Suprapubic skin (tissue), 4 donors: ENCODE data around the gene P3R3URF.

Experiments
- CTCF ChIP-seq, 2 donors: fragments of 200-600 bp in 1 of 2; fragments of 450-650 bp in 1 of 2; sonication (generic) in 1 of 2; IDR thresholded peaks; one replicate each; pipeline ENCODE4 v1.5.1; 2016 to 2019; ENCODE audit warnings: antibody characterized with exemption in 2 of 2, mild to moderate bottlenecking in 1 of 2, moderate library complexity in 1 of 2
- POLR2A ChIP-seq, 2 donors: fragments of 450-650 bp; IDR thresholded peaks; one replicate each; pipeline ENCODE4 v1.6.1; 2017; ENCODE audit warnings: antibody characterized with exemption in 2 of 2, mild to moderate bottlenecking in 2 of 2, moderate library complexity in 2 of 2
- POLR2AphosphoS5 ChIP-seq, 3 donors: sonication (generic); formaldehyde crosslinking; IDR thresholded peaks; one replicate each; pipeline ENCODE4 v1.6.1; 2017; ENCODE audit warnings: antibody characterized with exemption in 3 of 3

- TF ChIP-seq POLR2A (IDR thresholded peaks at IDR 0.05): no peak
- TF ChIP-seq CTCF (IDR thresholded peaks at IDR 0.05): no peak
- TF ChIP-seq POLR2AphosphoS5 (IDR thresholded peaks at IDR 0.05): no peak
Observed at GRCh38 chr1:46134660-46135331, 41.5 kb downstream of the P3R3URF start.
